GOT3 (cell line): Measurements from ENCODE around the gene KLHL25.

Source experiments
- DNase-seq: peaks from one replicate; lab custom pipeline; 2025; ENCODE audit warnings: mixed read lengths; lab: John Stamatoyannopoulos, UW

KLHL25 gene

GRCh38 chr15:85745525-85746150, 49.1 kb downstream of the KLHL25 start:
- no peak for DNase-seq

- no peak for DNase-seq
These were observed 49.7 kb downstream of the KLHL25 start for GRCh38 chr15:85745023-85745422.

- DNase-seq = no peak
These were observed 50.1 kb downstream of the KLHL25 start for GRCh38 chr15:85744579-85744978.

GRCh38 chr15:85743392-85744055, 51.2 kb downstream of the KLHL25 start:
- DNase-seq = no peak

GRCh38 chr15:85742186-85742821, 52.4 kb downstream of the KLHL25 start:
- no peak for DNase-seq

GRCh38 chr15:85741662-85742061, 53.1 kb downstream of the KLHL25 start:
- no peak for DNase-seq

GRCh38 chr15:85741021-85741421, 53.7 kb downstream of the KLHL25 start:
- no peak for DNase-seq

GRCh38 chr15:85737061-85737460, 57.7 kb downstream of the KLHL25 start:
- DNase-seq = no peak

GRCh38 chr15:85733416-85733815, 61.3 kb downstream of the KLHL25 start:
- DNase-seq = no peak

GRCh38 chr15:85730001-85730820, 64.5 kb downstream of the KLHL25 start:
- no peak for DNase-seq

GRCh38 chr15:85727068-85727467, 67.7 kb downstream of the KLHL25 start:
- no peak for DNase-seq

- no peak for DNase-seq
These were observed 68.3 kb downstream of the KLHL25 start for GRCh38 chr15:85726454-85726853.

- no peak for DNase-seq
These were observed 69.2 kb downstream of the KLHL25 start for GRCh38 chr15:85725564-85725963.

- DNase-seq = no peak
These were observed 69.7 kb downstream of the KLHL25 start for GRCh38 chr15:85725019-85725418.

GRCh38 chr15:85723960-85724945, 70.5 kb downstream of the KLHL25 start:
- DNase-seq = no peak

GRCh38 chr15:85722374-85723152, 72.2 kb downstream of the KLHL25 start:
- DNase-seq = no peak

- DNase-seq = no peak
These were observed 75.7 kb downstream of the KLHL25 start for GRCh38 chr15:85718981-85719380.

GRCh38 chr15:85718271-85718971, 76.3 kb downstream of the KLHL25 start:
- DNase-seq = no peak

- no peak for DNase-seq
These were observed 77.5 kb downstream of the KLHL25 start for GRCh38 chr15:85717212-85717611.

- no peak for DNase-seq
These were observed 78.5 kb downstream of the KLHL25 start for GRCh38 chr15:85716261-85716660.
